ENCODE measurements around the gene PSEN2. TPM values are rescaled to one million over a fixed set of nuclear protein-coding genes. Genes with fewer than 3 reads are reported as not detected.
"Not testable (repeated sequence)": the region's sequence is repeated elsewhere in the genome, so short reads cannot be mapped to it uniquely, and the experiment has no call there.

Gene PSEN2
- total RNA-seq, 1 donor: 2.9 TPM

- H3K4me3 ChIP-seq (ENCODE audit: low read length): no peak overlapping the region
- no peaks in the 10 kb centered on the region for H3K4me1 ChIP-seq (ENCODE audit: insufficient read depth, low read length)
- no peaks in the 10 kb centered on the region for H3K27me3 ChIP-seq (ENCODE audit: insufficient read depth, low read length)
- H3K9me3 ChIP-seq (ENCODE audit: low read depth, low read length): no peaks in the 10 kb centered on the region
Measured at GRCh38 chr1:226908419-226908818, 38.0 kb downstream of the PSEN2 start.

GRCh38 chr1:226908913-226909312 is 38.5 kb downstream of the PSEN2 start:
- Histone ChIP-seq H3K27me3 (ENCODE audit: insufficient read depth, low read length) (no peaks in the 10 kb centered on the region), H3K4me1 (ENCODE audit: insufficient read depth, low read length) (no peaks in the 10 kb centered on the region), H3K4me3 (ENCODE audit: low read length) (no peak overlapping the region), H3K9me3 (ENCODE audit: low read depth, low read length) (no peaks in the 10 kb centered on the region)

- H3K4me1 ChIP-seq (ENCODE audit: insufficient read depth, low read length): no peaks in the 10 kb centered on the region
- H3K9me3 ChIP-seq (ENCODE audit: low read depth, low read length): no peaks in the 10 kb centered on the region
Measured at GRCh38 chr1:226912587-226913176, 42.3 kb downstream of the PSEN2 start.

GRCh38 chr1:226915672-226915995 is 45.2 kb downstream of the PSEN2 start:
- H3K9me3 ChIP-seq (ENCODE audit: low read depth, low read length): no peaks in the 10 kb centered on the region
- no peaks in the 10 kb centered on the region for H3K27me3 ChIP-seq (ENCODE audit: insufficient read depth, low read length)
- H3K4me3 ChIP-seq (ENCODE audit: low read length): no peak overlapping the region
- no peaks in the 10 kb centered on the region for H3K4me1 ChIP-seq (ENCODE audit: insufficient read depth, low read length)

More at GRCh38 chr1:226912587-226913176, 42.3 kb downstream of the PSEN2 start:
- Histone ChIP-seq H3K4me3 (ENCODE audit: low read length) (no peak overlapping the region), H3K27me3 (ENCODE audit: insufficient read depth, low read length) (no peaks in the 10 kb centered on the region)

- no peaks in the 10 kb centered on the region for H3K4me1 ChIP-seq (ENCODE audit: insufficient read depth, low read length)
- no peaks in the 10 kb centered on the region for H3K9me3 ChIP-seq (ENCODE audit: low read depth, low read length)
- no peak overlapping the region for H3K4me3 ChIP-seq (ENCODE audit: low read length)
- no peaks in the 10 kb centered on the region for H3K27me3 ChIP-seq (ENCODE audit: insufficient read depth, low read length)
Measured at GRCh38 chr1:226916497-226916896, 46.1 kb downstream of the PSEN2 start.

- no peaks in the 10 kb centered on the region for H3K4me1 ChIP-seq (ENCODE audit: insufficient read depth, low read length)
- no peaks in the 10 kb centered on the region for H3K27me3 ChIP-seq (ENCODE audit: insufficient read depth, low read length)
- no peak overlapping the region for H3K4me3 ChIP-seq (ENCODE audit: low read length)
- H3K9me3 ChIP-seq (ENCODE audit: low read depth, low read length): no peaks in the 10 kb centered on the region
Measured at GRCh38 chr1:226919587-226919986, 49.2 kb downstream of the PSEN2 start.

GRCh38 chr1:226919995-226920394 is 49.6 kb downstream of the PSEN2 start:
- H3K27me3 ChIP-seq (ENCODE audit: insufficient read depth, low read length): no peaks in the 10 kb centered on the region
- H3K9me3 ChIP-seq (ENCODE audit: low read depth, low read length): no peaks in the 10 kb centered on the region
- H3K4me1 ChIP-seq (ENCODE audit: insufficient read depth, low read length): no peaks in the 10 kb centered on the region
- no peak overlapping the region for H3K4me3 ChIP-seq (ENCODE audit: low read length)

GRCh38 chr1:226920446-226920894 is 50.1 kb downstream of the PSEN2 start:
- no peaks in the 10 kb centered on the region for H3K27me3 ChIP-seq (ENCODE audit: insufficient read depth, low read length)
- H3K4me1 ChIP-seq (ENCODE audit: insufficient read depth, low read length): no peaks in the 10 kb centered on the region
- no peaks in the 10 kb centered on the region for H3K9me3 ChIP-seq (ENCODE audit: low read depth, low read length)
- no peak overlapping the region for H3K4me3 ChIP-seq (ENCODE audit: low read length)

- no peaks in the 10 kb centered on the region for H3K9me3 ChIP-seq (ENCODE audit: low read depth, low read length)
- H3K27me3 ChIP-seq (ENCODE audit: insufficient read depth, low read length): no peaks in the 10 kb centered on the region
- no peak overlapping the region for H3K4me3 ChIP-seq (ENCODE audit: low read length)
- no peaks in the 10 kb centered on the region for H3K4me1 ChIP-seq (ENCODE audit: insufficient read depth, low read length)
Measured at GRCh38 chr1:226921504-226921903, 51.1 kb downstream of the PSEN2 start.

- H3K9me3 ChIP-seq (ENCODE audit: low read depth, low read length); H3K27me3 ChIP-seq (ENCODE audit: insufficient read depth, low read length); H3K4me3 ChIP-seq (ENCODE audit: low read length); H3K4me1 ChIP-seq (ENCODE audit: insufficient read depth, low read length): not testable (repeated sequence)
Measured at GRCh38 chr1:226929260-226930111, 59.1 kb downstream of the PSEN2 start.

- no peaks in the 10 kb centered on the region for H3K27me3 ChIP-seq (ENCODE audit: insufficient read depth, low read length)
- H3K4me1 ChIP-seq (ENCODE audit: insufficient read depth, low read length): peaks cover 15% of the 10 kb centered on the region
- no peak overlapping the region for H3K4me3 ChIP-seq (ENCODE audit: low read length)
- H3K9me3 ChIP-seq (ENCODE audit: low read depth, low read length): peaks cover 20% of the 10 kb centered on the region
Measured at GRCh38 chr1:226934483-226935237, 64.2 kb downstream of the PSEN2 start.

GRCh38 chr1:226937940-226938725 is 67.7 kb downstream of the PSEN2 start:
- Histone ChIP-seq H3K4me3 (ENCODE audit: low read length) (no peak overlapping the region), H3K4me1 (ENCODE audit: insufficient read depth, low read length) (peaks cover 44% of the 10 kb centered on the region), H3K9me3 (ENCODE audit: low read depth, low read length) (peaks cover 20% of the 10 kb centered on the region), H3K27me3 (ENCODE audit: insufficient read depth, low read length) (no peaks in the 10 kb centered on the region)

GRCh38 chr1:226938903-226939437 is 68.6 kb downstream of the PSEN2 start:
- Histone ChIP-seq H3K4me1 (ENCODE audit: insufficient read depth, low read length) (peaks cover 47% of the 10 kb centered on the region), H3K9me3 (ENCODE audit: low read depth, low read length) (peaks cover 17% of the 10 kb centered on the region), H3K4me3 (ENCODE audit: low read length) (peak overlapping the region; percentile 61), H3K27me3 (ENCODE audit: insufficient read depth, low read length) (no peaks in the 10 kb centered on the region)

GRCh38 chr1:226939438-226940028 is 69.1 kb downstream of the PSEN2 start:
- Histone ChIP-seq H3K4me3 (ENCODE audit: low read length) (peak overlapping the region; percentile 61), H3K4me1 (ENCODE audit: insufficient read depth, low read length) (peaks cover 47% of the 10 kb centered on the region), H3K9me3 (ENCODE audit: low read depth, low read length) (peaks cover 11% of the 10 kb centered on the region), H3K27me3 (ENCODE audit: insufficient read depth, low read length) (no peaks in the 10 kb centered on the region)

Data from mononuclear cell (primary cell).